ENCODE measurements around the gene DPP6.

The DPP6 gene

GRCh38 chr7:154338701-154339506, 286.7 kb downstream of the DPP6 start:
- DNase-seq (ENCODE audit: low read depth in 2 of 2) = no peak

DNA sequence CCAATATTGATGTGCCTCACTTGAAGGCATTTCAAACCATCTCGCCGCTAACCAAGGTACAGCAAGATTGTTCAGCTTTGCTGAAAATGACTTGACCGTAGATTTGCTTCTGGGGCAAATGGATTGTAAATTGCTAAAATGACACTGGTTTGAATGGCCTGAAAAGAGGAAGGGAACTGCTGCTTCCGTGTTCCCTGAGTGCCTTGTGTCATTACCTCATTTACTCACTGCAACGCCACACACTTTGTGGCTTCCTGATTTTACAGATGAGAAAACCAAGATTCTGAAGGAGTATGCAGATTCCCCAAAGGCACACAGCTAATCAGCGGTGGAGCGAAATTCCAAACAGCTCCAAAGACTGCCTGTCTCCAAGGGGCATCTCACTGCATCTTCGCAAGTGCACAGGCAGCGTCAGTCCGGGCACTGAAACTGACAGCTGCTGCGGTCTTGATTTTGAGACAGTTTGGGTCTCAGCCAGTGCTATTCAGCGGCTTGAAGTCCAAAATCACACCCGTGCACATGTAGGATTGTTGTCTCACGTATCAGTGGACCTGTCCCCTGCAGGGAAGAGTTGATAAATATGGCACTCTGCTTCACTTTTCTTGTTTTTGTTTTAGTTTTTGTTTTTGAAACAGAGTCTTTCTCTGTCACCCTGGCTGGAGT, 290.9 kb downstream of the DPP6 start:
- no peak for DNase-seq (ENCODE audit: low read depth in 2 of 2)

DNA sequence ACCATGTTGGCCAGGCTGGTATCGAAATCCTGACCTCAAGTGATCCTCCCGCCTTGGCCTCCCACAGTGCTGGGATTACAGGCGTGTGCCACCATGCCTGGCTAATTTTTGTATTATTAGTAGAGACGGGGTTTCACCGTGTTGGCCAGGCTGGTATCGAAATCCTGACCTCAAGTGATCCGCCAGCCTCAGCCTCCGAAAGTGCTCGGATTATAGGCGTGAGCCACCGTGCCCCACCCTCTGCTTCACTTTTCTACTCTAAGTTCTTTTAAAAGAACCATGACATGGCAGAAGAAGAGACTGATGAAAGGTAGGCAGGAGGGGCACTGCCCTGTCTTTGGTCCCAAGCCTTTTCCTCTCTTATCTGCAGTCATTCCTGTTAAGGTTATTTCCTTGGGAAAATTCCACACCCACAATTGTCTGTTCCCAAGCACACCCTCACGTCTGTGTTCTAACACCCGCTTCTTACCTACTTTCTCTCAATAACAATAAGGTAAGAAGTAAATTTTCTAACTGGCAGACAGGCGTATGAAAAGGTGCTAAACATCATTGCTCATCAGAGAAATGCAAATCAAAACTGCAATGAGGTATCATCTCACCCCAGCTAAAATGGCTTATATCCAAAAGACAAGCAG, 291.7 kb downstream of the DPP6 start:
- no peak for DNase-seq (ENCODE audit: low read depth in 2 of 2)

DNA sequence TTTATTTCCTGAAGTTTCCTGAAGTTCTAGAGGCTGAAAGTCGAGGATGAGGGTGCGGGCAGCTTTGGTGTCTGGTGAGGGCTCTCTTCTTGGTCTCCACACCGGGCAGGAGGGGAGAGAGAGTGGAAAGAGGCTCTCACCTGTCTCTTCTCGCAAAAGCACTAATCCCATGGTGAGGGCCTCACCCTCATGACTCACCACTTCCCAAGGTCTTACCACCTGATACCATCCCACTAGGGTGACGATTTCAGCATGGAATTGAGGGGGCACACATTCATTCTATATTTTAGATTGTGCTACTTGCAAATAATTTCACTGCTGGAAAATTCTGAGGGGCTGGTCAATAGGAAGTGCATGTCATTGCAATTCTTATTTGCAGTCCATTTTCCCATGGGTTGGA, 292.9 kb downstream of the DPP6 start:
- DNase-seq (ENCODE audit: low read depth in 2 of 2) = no peak

DNA sequence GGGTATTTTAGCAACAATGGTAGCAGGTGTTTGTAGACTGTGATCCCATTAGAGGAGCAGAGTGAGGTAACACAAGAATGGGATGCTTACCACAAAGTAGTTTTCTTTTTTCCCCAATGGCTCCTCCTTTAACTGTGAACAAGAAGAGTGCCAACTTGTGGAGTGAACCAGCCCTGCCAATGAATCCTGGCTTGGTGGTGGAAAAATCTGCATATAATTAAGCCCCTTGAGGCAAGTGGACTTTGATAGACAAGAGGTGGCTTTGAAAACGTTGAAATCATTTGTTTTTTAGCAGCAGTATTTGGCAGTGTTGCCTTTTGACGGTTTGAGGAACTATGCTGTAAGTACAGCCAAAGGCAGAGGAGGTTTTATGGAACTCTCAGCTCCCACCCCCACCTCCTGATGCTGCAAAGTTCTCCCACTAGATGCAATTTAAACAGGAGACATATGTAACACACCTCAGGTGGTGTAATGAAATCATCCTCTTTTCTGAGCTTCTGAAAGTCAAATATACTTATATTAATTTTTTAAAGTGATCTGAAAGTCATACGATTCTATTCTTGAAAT, 295.6 kb downstream of the DPP6 start:
- DNase-seq (ENCODE audit: low read depth in 2 of 2) = no peak

GRCh38 chr7:154350892-154351291, 298.7 kb downstream of the DPP6 start:
- DNase-seq (ENCODE audit: low read depth in 2 of 2) = no peak

GRCh38 chr7:154353355-154353767, 301.2 kb downstream of the DPP6 start:
- no peak for DNase-seq (ENCODE audit: low read depth in 2 of 2)

GRCh38 chr7:154364170-154364569, 312.0 kb downstream of the DPP6 start:
- DNase-seq (ENCODE audit: low read depth in 2 of 2) = no peak

- no peak for DNase-seq (ENCODE audit: low read depth in 2 of 2)
Measured at GRCh38 chr7:154371424-154371823, 319.2 kb downstream of the DPP6 start.

- DNase-seq (ENCODE audit: low read depth in 2 of 2) = no peak
Measured at GRCh38 chr7:154372011-154372601, 319.9 kb downstream of the DPP6 start.

GRCh38 chr7:154373956-154374355, 321.8 kb downstream of the DPP6 start:
- DNase-seq (ENCODE audit: low read depth in 2 of 2) = no peak

DNA sequence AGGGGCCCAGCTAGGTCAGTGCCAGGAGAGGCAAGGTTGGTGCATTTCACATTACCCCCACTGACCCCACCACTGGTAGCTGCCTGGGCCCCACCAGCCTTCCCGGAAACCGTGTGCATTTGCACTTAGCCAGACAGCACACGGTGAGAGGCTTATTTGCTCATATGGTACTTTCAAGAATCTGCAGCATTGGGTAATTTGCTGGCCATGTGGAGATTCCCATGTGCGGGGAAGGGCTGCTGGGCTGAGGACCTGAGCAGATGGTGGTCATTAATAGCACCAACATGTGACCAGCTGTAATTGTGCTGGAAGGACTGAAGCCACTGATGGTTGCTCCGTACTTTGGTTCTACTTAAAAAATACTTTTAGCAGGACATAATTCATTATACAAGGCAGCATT, 323.8 kb downstream of the DPP6 start:
- no peak for DNase-seq (ENCODE audit: low read depth in 2 of 2)

DNA sequence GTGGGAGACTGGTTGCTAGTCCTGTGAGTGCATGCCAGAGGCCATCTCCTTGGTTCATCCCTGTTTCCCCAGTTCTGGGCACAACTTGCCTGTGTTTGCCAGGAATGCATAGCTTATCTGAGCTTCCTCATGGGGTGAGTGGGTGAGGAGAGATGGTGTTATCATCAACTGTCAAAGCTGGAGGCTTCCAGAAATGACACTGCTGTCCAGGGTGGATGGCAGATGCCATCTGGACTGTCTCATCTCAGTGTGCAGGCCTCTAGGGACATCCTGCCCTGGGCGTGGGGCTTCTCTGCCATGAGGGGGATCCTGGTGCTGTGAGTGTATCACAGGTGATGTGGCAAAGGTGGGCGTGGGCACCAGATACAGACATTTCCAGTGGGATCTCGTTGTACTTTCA, 328.6 kb downstream of the DPP6 start:
- DNase-seq (ENCODE audit: low read depth in 2 of 2) = no peak

DNA sequence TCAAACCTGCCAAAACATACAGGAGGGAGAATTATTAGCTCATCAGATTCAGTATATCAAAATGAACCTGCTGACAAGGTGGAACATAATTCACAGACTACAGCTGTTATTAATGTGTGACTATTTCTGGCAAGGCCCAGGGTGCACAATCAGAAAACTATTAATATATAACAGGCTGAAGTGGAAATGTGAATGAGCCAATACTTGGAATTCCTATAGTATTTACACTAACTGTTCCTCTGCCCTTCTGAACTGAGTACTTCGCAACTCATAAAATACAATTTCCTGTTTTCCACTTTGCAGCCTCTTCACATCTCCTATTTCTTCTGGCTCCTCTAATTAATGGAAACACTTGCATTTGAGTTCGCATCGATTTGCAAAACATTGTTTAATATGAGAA, 330.8 kb downstream of the DPP6 start:
- no peak for DNase-seq (ENCODE audit: low read depth in 2 of 2)

DNA sequence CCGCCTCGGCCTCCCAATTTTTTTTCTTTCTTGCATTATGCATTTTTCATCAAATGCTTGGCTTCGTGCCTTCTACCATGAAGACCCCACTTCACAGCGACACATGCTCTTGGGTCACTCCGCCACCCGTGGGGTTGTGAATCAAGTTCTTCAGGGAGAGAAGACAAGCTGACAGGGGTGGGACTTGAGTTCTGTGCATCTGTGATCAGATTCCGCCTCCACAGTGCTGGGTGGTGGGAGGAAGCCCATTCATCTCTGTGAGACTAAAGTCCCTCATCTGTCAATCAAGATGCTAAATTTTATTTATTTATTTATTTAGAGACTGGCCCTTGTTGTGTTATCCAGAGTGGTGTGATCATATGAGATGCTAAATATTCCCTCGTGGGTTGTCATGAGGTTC, 333.0 kb downstream of the DPP6 start:
- DNase-seq (ENCODE audit: low read depth in 2 of 2) = no peak

DNA sequence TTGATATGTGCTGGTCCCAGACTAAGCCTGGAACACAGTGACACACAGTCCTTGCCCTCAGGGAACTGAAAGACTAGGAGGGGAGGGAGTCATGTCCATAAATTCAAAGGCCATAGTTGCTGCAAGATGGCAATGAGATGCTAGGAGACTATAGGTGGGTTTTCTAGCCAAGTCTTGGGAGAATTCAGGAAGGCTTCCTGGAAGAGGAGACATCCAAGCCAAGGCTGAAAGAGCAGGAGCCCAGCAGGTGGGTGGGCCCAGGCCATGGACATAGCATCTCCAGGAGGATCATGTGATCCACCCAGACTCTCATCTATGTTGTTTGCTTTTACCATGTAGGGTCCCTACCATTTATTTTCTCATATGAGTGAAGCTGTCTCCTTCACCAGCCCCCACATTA, 335.1 kb downstream of the DPP6 start:
- no peak for DNase-seq (ENCODE audit: low read depth in 2 of 2)

DNA sequence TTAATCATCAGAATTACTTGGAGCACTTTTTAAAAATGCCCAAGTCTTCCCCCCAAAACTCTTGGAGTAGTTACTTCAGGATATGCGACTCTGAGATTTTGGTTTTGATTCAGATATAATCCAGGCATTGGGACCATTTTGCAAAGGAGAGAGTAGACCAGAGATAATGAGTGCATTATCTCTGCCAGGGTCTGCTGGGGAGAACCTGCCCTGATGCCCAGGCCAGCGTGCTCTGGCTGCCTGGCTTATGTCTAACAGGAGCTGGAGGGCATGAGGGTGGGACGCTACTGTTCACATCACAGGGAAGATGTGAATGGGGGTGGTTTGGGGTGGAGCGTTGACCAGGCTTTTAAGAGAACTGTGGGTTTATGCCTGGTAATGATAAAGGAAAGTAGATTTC, 336.2 kb downstream of the DPP6 start:
- DNase-seq (ENCODE audit: low read depth in 2 of 2) = no peak

GRCh38 chr7:154388999-154389398, 336.8 kb downstream of the DPP6 start:
- no peak for DNase-seq (ENCODE audit: low read depth in 2 of 2)

- no peak for DNase-seq (ENCODE audit: low read depth in 2 of 2)
Measured at GRCh38 chr7:154390961-154391360, 338.8 kb downstream of the DPP6 start.

GRCh38 chr7:154394804-154395203, 342.6 kb downstream of the DPP6 start:
- no peak for DNase-seq (ENCODE audit: low read depth in 2 of 2)

- no peak for DNase-seq (ENCODE audit: low read depth in 2 of 2)
Measured at GRCh38 chr7:154406312-154406711, 354.1 kb downstream of the DPP6 start.

GRCh38 chr7:154409703-154410311, 357.6 kb downstream of the DPP6 start:
- DNase-seq (ENCODE audit: low read depth in 2 of 2) = no peak

All from stimulated activated CD8-positive, alpha-beta memory T cell treated with anti-CD3 and anti-CD28 coated beads, Interleukin-15, amount 100 ng/mL, for 4 hours (primary cell).